Stimulated activated CD4-positive, alpha-beta T cell treated with anti-CD3 and anti-CD28 coated beads, Interleukin-15, amount 100 ng/mL, for 48 hours (primary cell): ENCODE data around the gene TP53I3.
"Not testable (repeated sequence)": the region's sequence is repeated elsewhere in the genome, so short reads cannot be mapped to it uniquely, and the experiment has no call there.

Source experiments
- DNase-seq, 2 donors: peaks; one replicate each; pipeline ENCODE4 v3.0.0-alpha.2; 2020; ENCODE audit warnings: low read depth in 2 of 2

The TP53I3 gene

DNA sequence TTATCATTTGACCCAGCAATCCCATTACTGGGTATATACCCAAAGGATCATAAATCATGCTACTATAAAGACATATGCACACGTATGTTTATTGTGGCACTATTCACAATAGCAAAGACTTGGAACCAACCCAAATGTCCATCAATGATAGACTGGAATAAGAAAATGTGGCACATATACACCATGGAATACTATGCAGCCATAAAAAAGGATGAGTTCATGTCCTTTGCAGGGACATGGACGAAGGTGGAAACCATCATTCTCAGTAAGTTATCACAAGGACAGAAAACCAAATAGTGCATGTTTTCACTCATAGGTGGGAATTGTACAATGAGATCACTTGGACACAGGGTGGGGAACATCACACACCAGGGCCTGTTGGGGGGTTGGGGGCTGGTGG is 16.1 kb upstream of the TP53I3 start:
- DNase-seq: not testable (repeated sequence)

DNA sequence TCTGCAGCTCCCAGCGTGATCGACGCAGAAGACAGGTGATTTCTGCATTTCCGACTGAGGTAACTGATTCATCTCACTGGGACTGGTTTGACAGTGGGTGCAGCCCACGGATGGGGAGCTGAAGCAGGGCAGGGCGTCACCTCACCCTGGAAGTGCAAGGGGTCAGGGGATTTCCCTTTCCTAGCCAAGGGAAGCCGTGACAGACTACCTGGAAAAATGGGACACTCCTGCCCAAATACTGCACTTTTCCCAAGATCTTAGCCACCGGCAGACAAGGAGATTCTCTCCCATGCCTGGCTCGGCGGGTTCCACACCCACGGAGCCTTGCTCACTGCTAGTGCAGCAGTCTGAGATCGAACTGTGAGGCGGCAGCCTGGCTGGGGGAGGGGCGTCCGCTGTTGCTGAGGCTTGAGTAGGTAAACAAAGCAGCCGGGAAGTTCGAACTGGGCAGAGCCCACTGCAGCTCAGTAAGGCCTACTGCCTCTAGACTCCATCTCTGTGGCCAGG is 10.6 kb upstream of the TP53I3 start:
- not testable (repeated sequence) for DNase-seq

GRCh38 chr2:24093270-24093669 is 8.6 kb upstream of the TP53I3 start:
- DNase-seq: not testable (repeated sequence)

DNA sequence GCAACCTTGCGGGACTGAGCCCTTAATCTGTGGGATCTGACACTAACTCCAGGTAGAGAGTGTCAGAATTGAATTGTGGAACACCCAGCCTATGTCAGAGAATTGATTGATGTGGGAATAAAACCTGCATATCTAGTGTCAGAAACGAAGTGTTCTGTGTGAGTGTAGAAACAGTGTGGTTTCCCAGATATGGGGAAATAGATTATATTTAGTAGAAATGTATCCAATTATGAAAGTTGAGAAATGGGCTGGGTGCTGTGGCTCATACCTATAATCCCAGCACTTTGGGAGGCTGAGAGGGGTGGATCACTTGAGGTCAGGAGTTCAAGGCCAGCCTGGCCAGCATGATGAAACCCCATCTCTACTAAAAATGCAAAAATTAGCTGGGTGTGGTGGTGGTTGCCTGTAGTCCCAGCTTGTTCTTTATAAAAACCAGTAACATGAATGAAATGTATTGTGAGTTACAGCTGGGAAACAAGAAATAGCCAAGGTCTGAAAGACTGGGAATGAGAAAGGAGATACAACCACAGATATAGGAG is 4.3 kb upstream of the TP53I3 start:
- no peak for DNase-seq

DNA sequence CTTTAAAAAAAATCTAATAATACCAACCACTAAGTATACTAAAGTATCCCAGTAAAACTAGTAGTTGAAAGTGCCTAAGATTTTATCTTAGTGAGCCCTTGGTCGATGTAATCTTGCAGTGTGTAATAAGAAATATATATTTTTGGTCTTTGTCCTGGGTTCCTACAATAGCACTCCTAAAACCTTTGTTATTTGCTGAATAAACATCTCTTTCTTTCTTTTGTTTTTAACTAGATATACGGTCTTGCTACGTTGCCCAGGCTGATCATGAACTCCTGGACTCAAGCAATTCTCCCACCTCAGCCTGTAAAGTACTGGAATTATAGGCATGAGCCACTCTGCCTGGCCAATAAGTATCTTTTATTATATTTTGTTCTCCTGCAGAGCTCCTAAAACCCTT is 2.4 kb upstream of the TP53I3 start:
- no peak for DNase-seq

DNA sequence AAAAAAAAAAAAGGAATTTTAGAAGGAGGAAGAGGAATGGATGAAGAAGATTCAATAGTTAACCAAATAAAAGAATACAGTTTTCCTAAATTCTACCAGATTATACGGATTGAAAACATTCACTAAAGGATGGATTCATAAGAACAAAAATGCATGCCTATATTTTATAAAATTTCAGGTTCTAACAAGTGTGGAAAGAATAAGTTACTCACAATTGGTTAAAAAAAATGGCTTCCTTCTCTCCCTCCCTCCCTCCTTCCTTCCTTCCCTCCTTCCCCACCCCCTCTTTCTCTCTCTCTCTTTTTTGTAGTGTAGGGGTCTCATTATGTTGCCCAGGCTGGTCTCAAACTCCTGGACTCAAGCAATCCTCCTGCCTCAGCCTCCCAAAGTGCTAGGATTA is 1.6 kb upstream of the TP53I3 start:
- DNase-seq: no peak

DNA sequence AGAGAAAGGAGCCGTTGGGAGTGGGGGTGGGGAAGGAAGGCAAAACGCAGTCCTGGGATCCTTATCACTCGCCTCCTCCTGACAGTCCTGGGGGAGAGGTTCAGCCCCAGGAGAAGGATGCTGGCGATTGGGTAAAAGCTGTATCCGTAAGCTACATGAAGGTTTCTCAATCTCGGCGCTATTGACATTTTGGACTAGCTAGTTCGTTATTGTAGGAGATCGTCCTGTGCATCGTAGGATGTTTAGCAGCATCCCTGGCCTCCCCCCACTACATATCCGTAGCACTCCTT is 511 bp upstream of the TP53I3 start:
- no peak for DNase-seq

GRCh38 chr2:24083567-24084385 is 858 bp downstream of the TP53I3 start:
- DNase-seq: no peak

DNA sequence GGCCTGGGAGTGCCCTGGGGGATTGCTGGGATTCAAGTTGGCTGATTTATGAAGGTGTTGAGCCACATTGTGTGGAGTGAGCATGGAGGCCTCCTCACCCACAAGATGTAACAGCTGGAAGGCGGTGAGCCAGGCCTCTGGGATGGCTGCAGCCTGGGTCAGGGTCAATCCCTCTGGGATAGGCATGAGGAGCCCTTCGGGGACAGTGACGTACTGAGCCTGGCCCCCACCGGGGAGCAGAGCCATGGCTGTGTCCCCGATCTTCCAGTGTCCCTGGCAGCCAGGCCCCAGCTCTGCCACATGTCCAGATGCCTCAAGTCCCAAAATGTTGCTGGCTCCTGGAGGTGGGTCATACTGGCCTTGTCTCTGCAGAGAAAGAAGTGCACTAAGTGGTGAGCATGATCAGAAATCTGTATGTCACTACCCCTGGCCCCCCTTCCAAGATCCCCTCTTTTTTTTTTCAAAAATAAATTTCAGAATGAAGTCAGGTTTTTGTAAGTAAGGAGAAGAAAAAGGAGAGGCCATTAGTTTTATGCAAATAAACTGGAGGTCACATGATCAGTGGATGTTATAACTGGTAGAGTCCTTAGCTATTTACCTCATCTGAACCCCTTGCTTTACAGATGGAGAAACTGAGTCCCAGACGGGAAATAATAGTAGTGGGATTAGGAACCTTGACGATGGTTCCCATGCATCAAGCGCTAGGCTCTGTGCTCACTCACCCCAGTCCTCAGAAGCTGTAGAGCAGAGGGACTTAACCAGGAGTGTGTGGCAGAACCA is 1.7 kb downstream of the TP53I3 start:
- no peak for DNase-seq

DNA sequence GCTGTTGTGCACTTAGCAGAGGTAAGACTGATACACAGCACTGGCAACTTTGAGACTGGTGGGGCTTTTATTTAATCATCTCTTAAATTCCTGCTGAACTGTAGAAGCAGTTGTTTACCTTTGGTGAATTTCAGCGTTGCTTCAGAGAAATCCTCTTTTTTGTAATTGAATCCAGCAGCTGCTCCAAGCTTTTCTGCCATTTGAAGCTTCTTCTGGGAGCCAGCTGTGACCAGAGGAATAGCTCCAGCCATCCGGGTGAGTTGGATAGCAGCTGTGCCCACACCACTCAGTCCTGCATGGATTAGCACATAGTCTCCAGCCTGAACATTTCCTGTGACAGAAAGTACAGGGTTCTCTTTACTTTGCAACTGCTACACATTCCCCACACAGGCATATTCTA is 3.9 kb downstream of the TP53I3 start:
- no peak for DNase-seq

DNA sequence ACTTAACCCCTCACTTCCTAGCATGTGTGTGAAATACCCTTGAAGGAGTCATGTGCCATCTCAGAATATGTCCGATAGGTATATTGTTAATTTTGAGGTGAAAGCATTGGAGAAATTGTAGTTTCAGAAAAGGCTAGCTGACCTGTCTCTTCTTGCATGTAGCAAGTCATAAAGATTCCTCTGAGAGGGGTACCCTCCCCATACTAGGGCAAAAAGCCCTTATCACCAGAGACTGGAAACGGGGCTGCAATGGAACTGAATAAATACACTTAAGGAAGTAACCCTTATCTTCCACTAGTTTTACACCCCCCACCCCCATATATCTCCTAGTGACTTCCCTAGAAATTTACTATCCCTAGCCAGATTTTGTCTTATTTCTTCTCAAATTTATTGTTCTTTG is 6.8 kb downstream of the TP53I3 start:
- DNase-seq: no peak

DNA sequence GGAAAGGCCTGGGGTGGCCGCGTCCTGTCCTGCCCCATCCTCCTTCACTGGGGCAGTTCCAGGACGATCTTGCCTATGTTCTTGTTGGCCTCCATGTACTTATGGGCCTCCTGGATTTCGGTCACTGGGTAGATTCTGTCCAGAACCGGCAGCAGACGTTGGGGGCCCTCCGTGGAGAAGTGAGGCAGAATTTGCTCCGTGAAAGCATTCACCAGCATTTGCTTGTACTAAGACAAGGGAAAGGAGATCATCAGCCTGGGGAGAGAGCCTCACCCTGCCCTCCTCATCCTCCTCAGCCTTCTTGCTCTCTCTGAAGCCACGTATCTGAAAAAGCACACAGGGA is 7.1 kb downstream of the TP53I3 start:
- DNase-seq: no peak

DNA sequence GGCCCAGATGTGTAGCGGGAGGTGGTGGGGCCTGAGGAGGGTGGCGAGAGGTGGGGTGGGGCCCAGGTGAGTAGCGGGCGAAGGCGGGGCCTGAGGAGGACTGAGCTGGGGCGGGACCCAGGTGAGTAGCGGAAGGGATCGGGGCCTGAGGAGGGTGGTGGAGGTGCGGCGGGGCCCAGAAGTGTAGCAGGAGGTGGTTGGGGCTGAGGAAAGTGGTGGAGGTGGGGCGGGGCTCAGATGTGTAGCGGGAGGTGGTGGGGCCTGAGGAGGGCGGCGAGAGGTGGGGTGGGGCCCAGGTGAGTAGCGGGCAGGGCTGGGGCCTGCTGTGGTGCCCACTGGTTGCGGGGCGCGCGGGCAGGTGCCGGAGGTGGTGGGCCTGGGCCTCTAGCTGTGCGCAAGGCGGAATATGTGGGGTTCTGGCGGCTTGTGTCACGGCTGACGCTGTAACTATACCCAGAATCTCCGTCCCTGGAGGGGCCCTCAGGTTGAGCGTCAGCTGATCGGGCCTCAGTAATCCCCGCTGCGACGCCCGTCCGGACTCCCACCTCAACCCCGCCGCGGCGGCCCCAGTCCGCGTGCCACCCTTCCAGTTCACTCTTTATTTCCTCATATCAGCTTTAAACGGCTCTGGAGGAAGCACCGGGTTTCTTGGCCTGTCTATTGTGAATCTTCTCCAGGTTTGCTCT is 7.6 kb downstream of the TP53I3 start:
- no peak for DNase-seq

GRCh38 chr2:24075915-24076848 is 8.5 kb downstream of the TP53I3 start, which contains the start of gene SF3B6:
TSS of gene SF3B6 (minus strand) at chr2:24076326. CDS start at chr2:24076229, 97 bp downstream.
- DNase-seq: peak; percentile 100

- DNase-seq: no peak
Observed at GRCh38 chr2:24075259-24075658, 9.4 kb downstream of the TP53I3 start.

DNA sequence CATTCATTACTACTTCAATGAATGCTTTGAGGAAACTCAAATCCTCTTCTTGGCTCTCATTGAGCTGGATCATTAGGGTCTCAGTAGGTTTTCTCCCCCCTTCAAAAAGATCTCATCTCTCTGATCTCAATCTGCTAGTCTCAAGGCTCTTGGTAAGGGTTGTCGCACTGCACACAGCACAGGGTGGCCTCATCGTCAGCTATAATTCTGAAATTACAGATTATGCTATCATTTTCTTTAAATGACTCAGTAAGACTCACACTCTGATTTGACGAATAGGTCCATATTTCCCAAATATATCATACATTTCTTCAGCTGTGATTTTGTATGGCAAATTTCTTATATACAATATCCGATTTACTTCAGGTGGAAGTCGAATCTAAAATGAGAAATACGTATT is 10.8 kb downstream of the TP53I3 start:
- DNase-seq: no peak

- no peak for DNase-seq
Observed at GRCh38 chr2:24072259-24072658, 12.4 kb downstream of the TP53I3 start.

GRCh38 chr2:24065341-24065740 is 19.3 kb downstream of the TP53I3 start:
- no peak for DNase-seq

GRCh38 chr2:24058564-24059271 is 25.9 kb downstream of the TP53I3 start:
- no peak for DNase-seq

GRCh38 chr2:24055750-24056149 is 28.9 kb downstream of the TP53I3 start:
- no peak for DNase-seq
